IPS DF 19.7 (cell line): ENCODE results near the gene SLC30A9.

Source experiments
- DNase-seq: peaks from one replicate; pipeline ENCODE4 v3.0.0-alpha.2; 2013; ENCODE audit warnings: low read depth, low spot score

SLC30A9 gene

GRCh38 chr4:41999321-41999720 lies 9.0 kb downstream of the SLC30A9 start:
- DNase-seq = no peak

GRCh38 chr4:42008011-42008786 lies 17.9 kb downstream of the SLC30A9 start:
- no peak for DNase-seq

GRCh38 chr4:42015438-42015837 lies 25.1 kb downstream of the SLC30A9 start:
- no peak for DNase-seq

- no peak for DNase-seq
These were observed 28.1 kb downstream of the SLC30A9 start for GRCh38 chr4:42018451-42018850.

GRCh38 chr4:42048394-42048793 lies 58.1 kb downstream of the SLC30A9 start:
- no peak for DNase-seq

- DNase-seq = no peak
These were observed 60.4 kb downstream of the SLC30A9 start for GRCh38 chr4:42050516-42051249.

GRCh38 chr4:42066402-42066801 lies 76.1 kb downstream of the SLC30A9 start:
- no peak for DNase-seq

GRCh38 chr4:42067264-42067663 lies 76.9 kb downstream of the SLC30A9 start:
- DNase-seq = no peak

- no peak for DNase-seq
These were observed 80.1 kb downstream of the SLC30A9 start for GRCh38 chr4:42070463-42070862.

- no peak for DNase-seq
These were observed 84.0 kb downstream of the SLC30A9 start for GRCh38 chr4:42074294-42074693.

- no peak for DNase-seq
These were observed 88.0 kb downstream of the SLC30A9 start for GRCh38 chr4:42078184-42078801.

- no peak for DNase-seq
These were observed 90.0 kb downstream of the SLC30A9 start for GRCh38 chr4:42080306-42080705.

- no peak for DNase-seq
These were observed 93.5 kb downstream of the SLC30A9 start for GRCh38 chr4:42083816-42084215.

- DNase-seq = no peak
These were observed 98.1 kb downstream of the SLC30A9 start for GRCh38 chr4:42088386-42088785.

GRCh38 chr4:42101446-42101975 lies 111.2 kb downstream of the SLC30A9 start:
- DNase-seq = no peak

- DNase-seq = no peak
These were observed 114.2 kb downstream of the SLC30A9 start for GRCh38 chr4:42104521-42104920.

- no peak for DNase-seq
These were observed 122.5 kb downstream of the SLC30A9 start for GRCh38 chr4:42112846-42113245.

GRCh38 chr4:42119886-42120285 lies 129.6 kb downstream of the SLC30A9 start:
- DNase-seq = no peak

- DNase-seq = no peak
These were observed 131.9 kb downstream of the SLC30A9 start for GRCh38 chr4:42122237-42122636.

- DNase-seq = no peak
These were observed 132.8 kb downstream of the SLC30A9 start for GRCh38 chr4:42123071-42123644.

- DNase-seq = no peak
These were observed 141.8 kb downstream of the SLC30A9 start for GRCh38 chr4:42132099-42132498.

- DNase-seq = no peak
These were observed 142.7 kb downstream of the SLC30A9 start for GRCh38 chr4:42133006-42133405.
